Left kidney (tissue), 8 donors: ENCODE results near the gene ING4. TPM values are rescaled to one million over a fixed set of nuclear protein-coding genes. Genes with fewer than 3 reads are reported as not detected.
"Not testable (repeated sequence)": the region's sequence is repeated elsewhere in the genome, so short reads cannot be mapped to it uniquely, and the experiment has no call there.

Source experiments
- DNase-seq: peaks from one replicate; pipeline ENCODE4 v3.0.0-alpha.2; 2013
- long read RNA-seq, 8 donors: transcript quantifications; one replicate each; lab custom pipeline, GENCODE V29; 2026
- polyA plus RNA-seq: library from polyadenylated mRNA; unstranded; fragments of 120-200 nt; gene quantifications from one replicate; pipeline ENCODE4 v1.2.1, GENCODE V29; 2013; ENCODE audit not compliant: insufficient read length

ING4 gene
- polyA plus RNA-seq, result 109 TPM
- long read RNA-seq, donor 1, transcript ING4-201 (8 exons, 1,709 nt), result major isoform, 24 of 52 reads
- long read RNA-seq, donor 1, transcript ING4-207 (8 exons, 1,348 nt), result minor isoform, 6 of 52 reads
- long read RNA-seq, donor 1, transcript ING4-202 (8 exons, 1,393 nt), result minor isoform, 14 of 52 reads
- long read RNA-seq, donor 1, partial matches to known transcripts, result 0 of 52 reads
- long read RNA-seq, donor 1, other reads (novel, unspliced or antisense), result 0 of 52 reads
- long read RNA-seq, donor 2, transcript ING4-201 (8 exons, 1,709 nt), result major isoform, 23 of 43 reads
- long read RNA-seq, donor 2, transcript ING4-202 (8 exons, 1,393 nt), result minor isoform, 9 of 43 reads
- long read RNA-seq, donor 2, partial matches to known transcripts, result 0 of 43 reads
- long read RNA-seq, donor 2, other reads (novel, unspliced or antisense), result 0 of 43 reads
- long read RNA-seq, donor 3, transcript ING4-202 (8 exons, 1,393 nt), result major isoform, 11 of 23 reads
- long read RNA-seq, donor 3, transcript ING4-201 (8 exons, 1,709 nt), result minor isoform, 8 of 23 reads
- long read RNA-seq, donor 3, partial matches to known transcripts, result 0 of 23 reads
- long read RNA-seq, donor 3, other reads (novel, unspliced or antisense), result 0 of 23 reads
- long read RNA-seq, donor 4, partial matches to known transcripts, result 0 of 1 reads
- long read RNA-seq, donor 4, other reads (novel, unspliced or antisense), result 0 of 1 reads
- long read RNA-seq, donor 5, transcript ING4-203 (8 exons, 741 nt), result minor isoform, 11 of 121 reads
- long read RNA-seq, donor 5, transcript ING4-207 (8 exons, 1,348 nt), result minor isoform, 9 of 121 reads
- long read RNA-seq, donor 5, transcript ING4-202 (8 exons, 1,393 nt), result minor isoform, 41 of 121 reads
- long read RNA-seq, donor 5, transcript ING4-201 (8 exons, 1,709 nt), result major isoform, 45 of 121 reads
- long read RNA-seq, donor 5, partial matches to known transcripts, result 5 of 121 reads
- long read RNA-seq, donor 5, other reads (novel, unspliced or antisense), result 7 of 121 reads
- long read RNA-seq, donor 6, transcript ING4-201 (8 exons, 1,709 nt), result major isoform, 24 of 68 reads
- long read RNA-seq, donor 6, transcript ING4-202 (8 exons, 1,393 nt), result major isoform, 24 of 68 reads
- long read RNA-seq, donor 6, partial matches to known transcripts, result 11 of 68 reads
- long read RNA-seq, donor 6, other reads (novel, unspliced or antisense), result 0 of 68 reads
- long read RNA-seq, donor 7, transcript ING4-203 (8 exons, 741 nt), result minor isoform, 6 of 94 reads
- long read RNA-seq, donor 7, transcript ING4-201 (8 exons, 1,709 nt), result major isoform, 33 of 94 reads
- long read RNA-seq, donor 7, transcript ING4-207 (8 exons, 1,348 nt), result minor isoform, 5 of 94 reads
- long read RNA-seq, donor 7, transcript ING4-202 (8 exons, 1,393 nt), result minor isoform, 24 of 94 reads
- long read RNA-seq, donor 7, partial matches to known transcripts, result 17 of 94 reads
- long read RNA-seq, donor 7, other reads (novel, unspliced or antisense), result 0 of 94 reads
- long read RNA-seq, donor 8, transcript ING4-201 (8 exons, 1,709 nt), result major isoform, 11 of 26 reads
- long read RNA-seq, donor 8, transcript ING4-202 (8 exons, 1,393 nt), result major isoform, 11 of 26 reads
- long read RNA-seq, donor 8, partial matches to known transcripts, result 0 of 26 reads
- long read RNA-seq, donor 8, other reads (novel, unspliced or antisense), result 0 of 26 reads

GRCh38 chr12:6662906-6663742, at the start of gene ING4:
Gene ING4, minus strand, starts transcription at chr12:6663119. Its CDS starts 18 bp downstream, at chr12:6663101.
- DNase-seq, result peak; percentile 100

GRCh38 chr12:6708960-6709394, 46.1 kb upstream of the ING4 start:
- no peak for DNase-seq

- DNase-seq, result not testable (repeated sequence)
Observed at GRCh38 chr12:6708351-6708750, 45.4 kb upstream of the ING4 start.

GRCh38 chr12:6703631-6704030, 40.7 kb upstream of the ING4 start:
- DNase-seq, result no peak

- no peak for DNase-seq
Observed at GRCh38 chr12:6701078-6701768, 38.3 kb upstream of the ING4 start.

GRCh38 chr12:6700646-6701051, 37.7 kb upstream of the ING4 start, which contains the start of gene PIANP:
Gene PIANP, minus strand, starts transcription at chr12:6700815. Its CDS starts 2,754 bp downstream, at chr12:6698061.
- peak; percentile 71 for DNase-seq

- DNase-seq, result no peak
Observed at GRCh38 chr12:6699989-6700645, 37.2 kb upstream of the ING4 start.

GRCh38 chr12:6699259-6699988, 36.5 kb upstream of the ING4 start:
- DNase-seq, result no peak

- DNase-seq, result no peak
Observed at GRCh38 chr12:6698352-6699046, 35.6 kb upstream of the ING4 start.

GRCh38 chr12:6697584-6698351, 34.8 kb upstream of the ING4 start:
- peak; percentile 46 for DNase-seq

- peak; percentile 20 for DNase-seq
Observed at GRCh38 chr12:6696690-6697583, 34.0 kb upstream of the ING4 start.

GRCh38 chr12:6695313-6696045, 32.6 kb upstream of the ING4 start:
- DNase-seq, result no peak

- DNase-seq, result no peak
Observed at GRCh38 chr12:6694701-6695100, 31.8 kb upstream of the ING4 start.

- no peak for DNase-seq
Observed at GRCh38 chr12:6693832-6694355, 31.0 kb upstream of the ING4 start.

- no peak for DNase-seq
Observed at GRCh38 chr12:6692888-6693287, 30.0 kb upstream of the ING4 start.
